Ovary (tissue), 3 donors: ENCODE measurements around the gene NUDCD3.

Experiments used
- EP300 ChIP-seq: sonication (generic); formaldehyde crosslinking; IDR thresholded peaks from one replicate; pipeline ENCODE4 v1.6.1; 2017; ENCODE audit warnings: antibody characterized with exemption
- POLR2A ChIP-seq: fragments of 450-650 bp; IDR thresholded peaks from one replicate; pipeline ENCODE4 v1.6.1; 2017; ENCODE audit warnings: antibody characterized with exemption, mild to moderate bottlenecking, moderate library complexity
- TF ChIP-seq, protein P1 (sequence below), 3 donors: fragments of 450-650 bp in 2 of 3; fragments of 200-600 bp in 1 of 3; IDR thresholded peaks; one replicate each; pipeline versions ENCODE4 v1.5.1 to v1.8.0; 2016 to 2022; ENCODE audit warnings: antibody characterized with exemption in 3 of 3, mild to moderate bottlenecking in 1 of 3
- donor health status: DM: no; HTN: no; CAD: no.

DNA sequence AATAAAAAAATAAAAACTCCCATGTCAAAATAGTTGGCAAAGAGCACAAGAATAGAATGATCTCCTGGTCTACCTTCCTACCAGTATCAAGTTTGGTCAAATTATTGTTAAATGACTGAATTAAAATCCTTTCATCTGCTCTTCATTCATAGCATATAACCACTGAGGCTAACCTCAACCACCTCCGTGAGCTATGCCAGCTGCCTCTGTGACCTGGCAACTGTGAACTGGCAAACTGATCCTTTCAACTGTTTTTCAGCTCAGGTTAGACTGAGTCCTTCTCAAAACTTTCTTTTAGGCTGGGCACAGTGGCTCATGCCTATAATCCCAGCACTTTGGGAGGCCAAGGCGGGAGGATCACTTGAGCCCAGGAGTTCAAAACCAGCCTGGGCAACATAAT, 36.1 kb downstream of the NUDCD3 start:
- no peak for TF ChIP-seq POLR2A
- TF ChIP-seq, protein P1, sequence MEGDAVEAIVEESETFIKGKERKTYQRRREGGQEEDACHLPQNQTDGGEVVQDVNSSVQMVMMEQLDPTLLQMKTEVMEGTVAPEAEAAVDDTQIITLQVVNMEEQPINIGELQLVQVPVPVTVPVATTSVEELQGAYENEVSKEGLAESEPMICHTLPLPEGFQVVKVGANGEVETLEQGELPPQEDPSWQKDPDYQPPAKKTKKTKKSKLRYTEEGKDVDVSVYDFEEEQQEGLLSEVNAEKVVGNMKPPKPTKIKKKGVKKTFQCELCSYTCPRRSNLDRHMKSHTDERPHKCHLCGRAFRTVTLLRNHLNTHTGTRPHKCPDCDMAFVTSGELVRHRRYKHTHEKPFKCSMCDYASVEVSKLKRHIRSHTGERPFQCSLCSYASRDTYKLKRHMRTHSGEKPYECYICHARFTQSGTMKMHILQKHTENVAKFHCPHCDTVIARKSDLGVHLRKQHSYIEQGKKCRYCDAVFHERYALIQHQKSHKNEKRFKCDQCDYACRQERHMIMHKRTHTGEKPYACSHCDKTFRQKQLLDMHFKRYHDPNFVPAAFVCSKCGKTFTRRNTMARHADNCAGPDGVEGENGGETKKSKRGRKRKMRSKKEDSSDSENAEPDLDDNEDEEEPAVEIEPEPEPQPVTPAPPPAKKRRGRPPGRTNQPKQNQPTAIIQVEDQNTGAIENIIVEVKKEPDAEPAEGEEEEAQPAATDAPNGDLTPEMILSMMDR (IDR thresholded peaks at IDR 0.05), result no peak
- no peak for TF ChIP-seq EP300
